HCT116 (cell line): ENCODE data around the gene GRIN2C. TPM values are rescaled to one million over a fixed set of nuclear protein-coding genes. Genes with fewer than 3 reads are reported as not detected.

Experiments
- ATAC-seq: fragments of 200-7000 bp; cut with Tn5 transposase; 2 replicates; pipeline ENCODE4 v1.9.1; 2020; ENCODE audit warnings: mild to moderate bottlenecking, moderate library complexity
- BruUV-seq: library from RNA; stranded (reverse); fragments of 400-500 nt; replicated peaks from 2 replicates; lab custom pipeline; 2021; lab: Mats Ljungman, UMichigan
- CTCF ChIA-PET: fragments of 300-600 bp; sonication (Branson Sonifier 250); formaldehyde crosslinking; loops from one replicate; lab custom pipeline; 2021; ENCODE audit warnings: antibody characterized with exemption; lab: Charles Lee
- POLR2A ChIA-PET: fragments of 300-600, 350-600 bp; sonication (Branson Sonifier 250); formaldehyde crosslinking; loops from one replicate; lab custom pipeline; 2021; ENCODE audit warnings: antibody characterized with exemption; lab: Charles Lee
- RAD21 ChIA-PET, 2 experiments: fragments of 300-600 bp; sonication (Branson Sonifier 250); formaldehyde crosslinking; loops; one replicate each; lab custom pipeline; 2023; ENCODE audit warnings: low total read pairs in 2 of 2; ENCODE audit not compliant: uncharacterized antibody in 2 of 2, unreplicated experiment in 2 of 2, low non-redundant PET in 1 of 2; lab: Charles Lee
- DNase-seq: peaks from one replicate; pipeline ENCODE4 v3.0.0-alpha.2; 2010; ENCODE audit warnings: low read depth, low spot score
- H2AFZ ChIP-seq: fragments of 200-600 bp; shearing (Covaris generic), sonication (generic); 2 replicates; pipeline ENCODE4 v1.6.1; 2017; ENCODE audit warnings: low read depth, mixed run types, mixed read lengths, antibody characterized with exemption, low read length; ENCODE audit not compliant: poor library complexity, severe bottlenecking
- H3K27ac ChIP-seq: 2 replicates; pipeline ENCODE4 v1.5.1; 2012; ENCODE audit warnings: low read depth, low read length
- H3K27me3 ChIP-seq: fragments of 200-600 bp; sonication (generic); 2 replicates; pipeline ENCODE4 v1.6.1; 2016; ENCODE audit warnings: mixed run types, low read length, mixed read lengths; ENCODE audit not compliant: insufficient read depth
- H3K36me3 ChIP-seq, 2 experiments: fragments of 200-500 bp in 1 of 2; fragments of 200-600 bp in 1 of 2; sonication (Bioruptor generic) in 1 of 2; sonication (generic) in 1 of 2; 2 replicates each; pipeline versions ENCODE4 v1.5.1 to v1.6.1; 2014 to 2016; ENCODE audit warnings: low read length in 2 of 2, inconsistent platforms in 1 of 2, mixed read lengths in 1 of 2, mixed run types in 1 of 2; ENCODE audit not compliant: insufficient read depth in 2 of 2, control insufficient read depth in 1 of 2
- H3K4me1 ChIP-seq, 2 experiments: fragments of 200-600 bp in 1 of 2; sonication (generic) in 1 of 2; 2 replicates each; pipeline versions ENCODE4 v1.5.1 to v1.6.1; 2012 to 2017; ENCODE audit warnings: low read length in 2 of 2, inconsistent platforms in 1 of 2, mild to moderate bottlenecking in 1 of 2, mixed read lengths in 1 of 2, mixed run types in 1 of 2, moderate library complexity in 1 of 2; ENCODE audit not compliant: insufficient read depth in 2 of 2, control insufficient read depth in 1 of 2
- H3K4me2 ChIP-seq: fragments of 200-600 bp; sonication (generic); 2 replicates; pipeline ENCODE4 v1.6.1; 2017; ENCODE audit warnings: mixed run types, low read length, mixed read lengths
- H3K4me3 ChIP-seq, 2 experiments: fragments of 200-600 bp in 1 of 2; sonication (generic) in 1 of 2; replicated peaks in 1 of 2; 2 replicates each; pipeline ENCODE4 v1.5.1; 2011 to 2016; ENCODE audit warnings: low read length in 2 of 2, control low read depth in 1 of 2, low read depth in 1 of 2, mild to moderate bottlenecking in 1 of 2, mixed read lengths in 1 of 2, mixed run types in 1 of 2
- H3K79me2 ChIP-seq: fragments of 200-600 bp; sonication (generic); 2 replicates; pipeline ENCODE4 v1.6.1; 2017; ENCODE audit warnings: mild to moderate bottlenecking, mixed run types, low read length, moderate library complexity, mixed read lengths; ENCODE audit not compliant: insufficient read depth
- H3K9ac ChIP-seq: fragments of 200-600 bp; sonication (generic); 2 replicates; pipeline ENCODE4 v1.6.1; 2016; ENCODE audit warnings: low read length, mixed read lengths
- H3K9me2 ChIP-seq: fragments of 200-600 bp; sonication (generic), shearing (Covaris generic); 2 replicates; pipeline ENCODE4 v1.6.1; 2017; ENCODE audit warnings: mixed run types, mild to moderate bottlenecking, moderate library complexity; ENCODE audit not compliant: insufficient read depth
- H3K9me3 ChIP-seq, 2 experiments: fragments of 200-500 bp in 1 of 2; fragments of 200-600 bp in 1 of 2; sonication (Bioruptor generic) in 1 of 2; sonication (generic) in 1 of 2; 2 replicates each; pipeline ENCODE4 v1.6.1; 2014 to 2017; ENCODE audit warnings: low read length in 2 of 2, mixed read lengths in 2 of 2, inconsistent platforms in 1 of 2, low read depth in 1 of 2, mild to moderate bottlenecking in 1 of 2, mixed run types in 1 of 2, moderate library complexity in 1 of 2; ENCODE audit not compliant: control insufficient read depth in 1 of 2, insufficient read depth in 1 of 2
- H4K20me1 ChIP-seq: fragments of 200-600 bp; sonication (generic), shearing (Covaris generic); 2 replicates; pipeline ENCODE4 v1.6.1; 2017; ENCODE audit warnings: mixed run types, mild to moderate bottlenecking, moderate library complexity; ENCODE audit not compliant: insufficient read depth
- CBX3 ChIP-seq: IDR thresholded peaks from 2 replicates; pipeline ENCODE4 v1.6.1; 2012; ENCODE audit warnings: low read depth
- CEBPB ChIP-seq: IDR thresholded peaks from 2 replicates; pipeline ENCODE4 v1.6.1; 2012; ENCODE audit warnings: low read depth
- EZH2phosphoT487 ChIP-seq: fragments of 200-600 bp; IDR thresholded peaks from 2 replicates; pipeline ENCODE4 v1.6.1; 2018; ENCODE audit warnings: antibody characterized with exemption, borderline replicate concordance
- REST ChIP-seq: IDR thresholded peaks from 2 replicates; pipeline ENCODE4 v1.6.1; 2012; ENCODE audit warnings: low read depth
- SIN3A ChIP-seq: IDR thresholded peaks from 2 replicates; pipeline ENCODE4 v1.6.1; 2012; ENCODE audit warnings: low read depth
- SRF ChIP-seq: IDR thresholded peaks from 2 replicates; pipeline ENCODE4 v1.6.1; 2012; ENCODE audit warnings: low read depth
- TCF7L2 ChIP-seq: IDR thresholded peaks from 2 replicates; pipeline ENCODE4 v1.7.0; 2011; ENCODE audit warnings: borderline replicate concordance, inconsistent platforms; ENCODE audit not compliant: insufficient read depth, insufficient read length; ENCODE audit errors: extremely low read depth
- ZBTB33 ChIP-seq: IDR thresholded peaks from 2 replicates; pipeline ENCODE4 v1.6.1; 2011; ENCODE audit warnings: mild to moderate bottlenecking, low read length, moderate library complexity; ENCODE audit not compliant: insufficient replicate concordance; ENCODE audit errors: extremely low read depth
- ZFX ChIP-seq: fragments of 450-650 bp; IDR thresholded peaks from 2 replicates; pipeline ENCODE4 v1.6.1; 2017
- intact Hi-C: fragments of 100-400 bp; cut with micrococcal nuclease; formaldehyde crosslinking; loops from 2 replicates; pipeline ENCODE4 v1.10.0; 2022
- total RNA-seq: library from RNA; stranded (reverse); gene quantifications from one replicate; pipeline ENCODE4 v1.2.1, GENCODE V29; 2021; ENCODE audit not compliant: unreplicated experiment
- TF ChIP-seq, protein P1 (sequence below): IDR thresholded peaks from 2 replicates; pipeline ENCODE4 v1.6.1; 2012

GRIN2C gene
- total RNA-seq, 1 experiment from 2014 or later = 2.2 TPM

- POLR2A ChIA-PET = no interaction called here
- H3K27ac ChIP-seq = no peak overlapping the region
- ATAC-seq (no peak), DNase-seq (no peak)
- no peak overlapping the region for H2AFZ ChIP-seq
- H3K9me2 ChIP-seq = no peaks in the 10 kb centered on the region
- CTCF ChIA-PET = interaction anchor here (1.6 to 3.6 kb wide), 2 partner anchors 11 to 30 kb away, joined by 4 to 14 read pairs; no protein-coding TSS in a partner anchor
- H3K9ac ChIP-seq = no peak overlapping the region
- TF ChIP-seq EZH2phosphoT487 (no peak), TCF7L2 (no peak), CBX3 (no peak), REST (no peak), ZBTB33 (no peak), SRF (no peak), ZFX (no peak), CEBPB (no peak), SIN3A (no peak)
- TF ChIP-seq, protein P1, sequence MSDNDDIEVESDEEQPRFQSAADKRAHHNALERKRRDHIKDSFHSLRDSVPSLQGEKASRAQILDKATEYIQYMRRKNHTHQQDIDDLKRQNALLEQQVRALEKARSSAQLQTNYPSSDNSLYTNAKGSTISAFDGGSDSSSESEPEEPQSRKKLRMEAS = no peak
- no peak overlapping the region for H3K4me2 ChIP-seq
- intact Hi-C loops = no loop called here
- H4K20me1 ChIP-seq = no peaks in the 10 kb centered on the region
- no peaks in the 10 kb centered on the region for H3K36me3 ChIP-seq
- RAD21 ChIA-PET = no interaction called here
- H3K27me3 ChIP-seq = no peaks in the 10 kb centered on the region
- no peaks in the 10 kb centered on the region for H3K79me2 ChIP-seq
- H3K4me3 ChIP-seq = no peak overlapping the region
- H3K9me3 ChIP-seq = no peaks in the 10 kb centered on the region
- no peaks in the 10 kb centered on the region for H3K4me1 ChIP-seq
- BruUV-seq = no TSS peak
These were observed 27.3 kb downstream of the GRIN2C start for GRCh38 chr17:74832421-74832820.
